Gastrocnemius medialis (tissue), 4 donors: ENCODE measurements around the gene SEPTIN2.

Experiments used
- CTCF ChIP-seq, 5 experiments: fragments of 450-650 bp in 3 of 5; fragments of 200-600 bp in 2 of 5; sonication (generic) in 2 of 5; IDR thresholded peaks in 4 of 5; conservative IDR thresholded peaks in 1 of 5; 1 replicate in 4 of 5; 2 replicates in 1 of 5; pipeline ENCODE4 v1.5.1; 2016 to 2019; ENCODE audit warnings: antibody characterized with exemption in 5 of 5, mild to moderate bottlenecking in 3 of 5, moderate library complexity in 3 of 5
- POLR2A ChIP-seq, 2 donors: fragments of 450-650 bp; IDR thresholded peaks; one replicate each; pipeline ENCODE4 v1.6.1; 2017; ENCODE audit warnings: antibody characterized with exemption in 2 of 2, mild to moderate bottlenecking in 2 of 2, moderate library complexity in 2 of 2

GRCh38 chr2:241391892-241392665 lies 76.4 kb downstream of the SEPTIN2 start:
- TF ChIP-seq CTCF (IDR thresholded peaks at IDR 0.05 in 4 of 5, conservative IDR thresholded peaks at IDR 0.05 in 1 of 5), result peak in 3 of 5 experiments; percentile 15 to 25 (median 16)
- no peak for TF ChIP-seq POLR2A (IDR thresholded peaks at IDR 0.05)
